DOHH2 (cell line): ENCODE measurements around the gene GYS1.

Experiments used
- H3F3A ChIP-seq: fragments of 200-600 bp; sonication (generic), shearing (Covaris generic); 2 replicates; pipeline ENCODE4 v1.6.0; 2016; ENCODE audit warnings: antibody characterized with exemption, mild to moderate bottlenecking; ENCODE audit not compliant: control insufficient read depth, insufficient read depth
- H3K27ac ChIP-seq: fragments of 200-600 bp; sonication (generic); 2 replicates; pipeline ENCODE4 v1.5.1; 2014; ENCODE audit warnings: low read depth, mild to moderate bottlenecking, low read length, moderate library complexity
- H3K27me3 ChIP-seq: fragments of 200-600 bp; sonication (generic); 2 replicates; pipeline ENCODE4 v1.6.1; 2014; ENCODE audit warnings: mild to moderate bottlenecking, low read length, mixed read lengths; ENCODE audit not compliant: control insufficient read depth
- H3K36me3 ChIP-seq: fragments of 200-600 bp; sonication (generic); 2 replicates; pipeline ENCODE4 v1.6.1; 2014; ENCODE audit warnings: mild to moderate bottlenecking, low read length, moderate library complexity, mixed read lengths; ENCODE audit not compliant: control insufficient read depth
- H3K4me1 ChIP-seq: fragments of 200-600 bp; sonication (generic); 2 replicates; pipeline ENCODE4 v1.6.1; 2014; ENCODE audit warnings: mild to moderate bottlenecking, low read length, mixed read lengths; ENCODE audit not compliant: control insufficient read depth
- H3K4me2 ChIP-seq: fragments of 200-600 bp; sonication (generic); 2 replicates; pipeline ENCODE4 v1.6.0; 2014; ENCODE audit warnings: mild to moderate bottlenecking, low read length, moderate library complexity
- H3K4me3 ChIP-seq: fragments of 200-600 bp; sonication (generic); 2 replicates; pipeline ENCODE4 v1.5.1; 2014; ENCODE audit warnings: mild to moderate bottlenecking, low read length, mixed read lengths
- H3K79me2 ChIP-seq: fragments of 200-600 bp; sonication (generic); 2 replicates; pipeline ENCODE4 v1.6.1; 2014; ENCODE audit warnings: mild to moderate bottlenecking, low read length, mixed read lengths; ENCODE audit not compliant: control insufficient read depth
- H3K9me2 ChIP-seq: fragments of 200-600 bp; sonication (generic); replicated peaks from 2 replicates; pipeline ENCODE4 v1.6.1; 2014; ENCODE audit warnings: mild to moderate bottlenecking, low read length, mixed read lengths; ENCODE audit not compliant: control insufficient read depth
- H3K9me3 ChIP-seq: fragments of 200-600 bp; sonication (generic); 2 replicates; pipeline ENCODE4 v1.6.1; 2014; ENCODE audit warnings: antibody characterized with exemption, low read length, mixed read lengths; ENCODE audit not compliant: control insufficient read depth, insufficient read depth
- H4K20me1 ChIP-seq: fragments of 200-600 bp; sonication (generic); 2 replicates; pipeline ENCODE4 v1.6.0; 2014; ENCODE audit warnings: low read depth, mild to moderate bottlenecking, antibody characterized with exemption, low read length, moderate library complexity; ENCODE audit not compliant: control insufficient read depth, insufficient read depth
- CTCF ChIP-seq: fragments of 200-600 bp; sonication (generic); IDR thresholded peaks from one replicate; pipeline ENCODE4 v1.5.1; 2014; ENCODE audit warnings: antibody characterized with exemption, mild to moderate bottlenecking, low read depth, low read length; ENCODE audit not compliant: poor library complexity, severe bottlenecking
- EZH2phosphoT487 ChIP-seq: fragments of 200-600 bp; sonication (generic); IDR thresholded peaks from 2 replicates; pipeline ENCODE4 v1.6.1; 2017; ENCODE audit warnings: borderline replicate concordance, mild to moderate bottlenecking, antibody characterized with exemption, low read length, moderate library complexity, mixed read lengths

Gene GYS1

GRCh38 chr19:48954595-48955307, 38.4 kb downstream of the GYS1 start, which contains the start of gene BAX:
BAX (plus strand) TSS chr19:48954875; CDS start chr19:48954929, 54 bp downstream.
- H3K4me3 ChIP-seq = peak within 1 kb of the TSS; percentile 92

GRCh38 chr19:48953990-48954594, 39.0 kb downstream of the GYS1 start:
- H3K4me3 ChIP-seq = peak overlapping the region; percentile 92
- TF ChIP-seq CTCF = no peak
- TF ChIP-seq EZH2phosphoT487 = no peak
- peaks cover 23% of the 10 kb centered on the region for H3K36me3 ChIP-seq
- no peaks in the 10 kb centered on the region for H3K27me3 ChIP-seq
- H3K9me3 ChIP-seq = no peaks in the 10 kb centered on the region
- peak overlapping the region; percentile 87 for H3K4me2 ChIP-seq
- H3K4me1 ChIP-seq = peaks cover 57% of the 10 kb centered on the region
- H4K20me1 ChIP-seq = no peaks in the 10 kb centered on the region
- no peaks in the 10 kb centered on the region for H3K9me2 ChIP-seq
- no peak overlapping the region for H3K27ac ChIP-seq
- no peaks in the 10 kb centered on the region; the same call in 1 of the 2 replicates for H3F3A ChIP-seq
- peaks cover 24% of the 10 kb centered on the region for H3K79me2 ChIP-seq

More at GRCh38 chr19:48954595-48955307, 38.4 kb downstream of the GYS1 start, which contains the start of gene BAX:
- H4K20me1 ChIP-seq = no peaks in the 10 kb centered on the region
- peaks cover 56% of the 10 kb centered on the region for H3K4me1 ChIP-seq
- H3K27me3 ChIP-seq = no peaks in the 10 kb centered on the region
- peaks cover 23% of the 10 kb centered on the region for H3K36me3 ChIP-seq
- H3K4me2 ChIP-seq = peak within 1 kb of the TSS; percentile 87
- H3K79me2 ChIP-seq = peaks cover 24% of the 10 kb centered on the region
- H3K9me2 ChIP-seq = no peaks in the 10 kb centered on the region
- H3K27ac ChIP-seq = peak within 1 kb of the TSS; percentile 60
- TF ChIP-seq EZH2phosphoT487 (no peak), CTCF (peak; percentile 14)
- H3F3A ChIP-seq = no peaks in the 10 kb centered on the region; the same call in 1 of the 2 replicates
- H3K9me3 ChIP-seq = no peaks in the 10 kb centered on the region

- TF ChIP-seq CTCF (no peak), EZH2phosphoT487 (no peak)
- Histone ChIP-seq H3K36me3 (peaks cover 23% of the 10 kb centered on the region), H3K4me1 (peaks cover 57% of the 10 kb centered on the region), H3K9me2 (no peaks in the 10 kb centered on the region), H3K9me3 (no peaks in the 10 kb centered on the region), H3K79me2 (peaks cover 24% of the 10 kb centered on the region), H3K4me2 (no peak overlapping the region), H4K20me1 (no peaks in the 10 kb centered on the region), H3F3A (no peaks in the 10 kb centered on the region; the same call in 1 of the 2 replicates), H3K4me3 (no peak overlapping the region), H3K27ac (no peak overlapping the region), H3K27me3 (no peaks in the 10 kb centered on the region)
These were observed 40.0 kb downstream of the GYS1 start for GRCh38 chr19:48953141-48953540.
